Epithelial cell of proximal tubule (primary cell): ENCODE data around the gene TPRN. TPM values are rescaled to one million over a fixed set of nuclear protein-coding genes. Genes with fewer than 3 reads are reported as not detected.

Experiments
- DNase-seq: peaks from one replicate; pipeline ENCODE4 v3.0.0-alpha.2; 2011; ENCODE audit warnings: low read depth
- H3K4me3 ChIP-seq: 2 replicates; pipeline ENCODE4 v1.5.1; 2011; ENCODE audit warnings: low read depth, mild to moderate bottlenecking, low read length
- CTCF ChIP-seq: conservative IDR thresholded peaks from 2 replicates; pipeline ENCODE4 v1.5.1; 2012; ENCODE audit warnings: low read depth, mild to moderate bottlenecking, low read length
- total RNA-seq: library from RNA; depleted of rRNA; stranded (reverse); fragments of >200 nt; gene quantifications from 2 replicates; pipeline ENCODE4 v1.2.3, GENCODE V29; 2015

Gene TPRN
- total RNA-seq, 1 donor from 2014 or later: 10.5 TPM

- TF ChIP-seq CTCF: no peak
- no peak overlapping the region for H3K4me3 ChIP-seq
- DNase-seq: no peak
Measured at GRCh38 chr9:137149363-137149762, 51.2 kb downstream of the TPRN start.

DNA sequence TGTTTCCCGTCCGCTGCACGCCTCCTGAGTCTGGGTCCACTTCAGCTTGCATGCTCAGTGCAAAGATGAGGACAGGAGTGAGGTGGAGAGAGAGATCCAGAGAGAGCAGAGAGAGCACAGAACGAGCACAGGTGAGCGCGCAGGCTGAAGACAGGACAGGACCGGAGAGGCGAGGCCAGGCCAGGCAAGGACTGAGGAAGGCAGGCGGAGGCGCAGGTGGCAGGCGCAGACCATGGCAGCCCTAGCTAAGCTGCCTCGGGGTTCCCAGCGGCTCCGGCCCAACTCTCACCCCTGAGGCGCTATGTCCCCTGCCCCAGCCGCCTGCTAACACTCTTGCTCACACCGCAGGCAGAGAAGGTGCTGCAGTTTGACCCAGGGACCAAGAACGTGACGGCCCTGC, 51.9 kb downstream of the TPRN start:
- DNase-seq: no peak
- no peak for TF ChIP-seq CTCF
- H3K4me3 ChIP-seq: no peak overlapping the region

DNA sequence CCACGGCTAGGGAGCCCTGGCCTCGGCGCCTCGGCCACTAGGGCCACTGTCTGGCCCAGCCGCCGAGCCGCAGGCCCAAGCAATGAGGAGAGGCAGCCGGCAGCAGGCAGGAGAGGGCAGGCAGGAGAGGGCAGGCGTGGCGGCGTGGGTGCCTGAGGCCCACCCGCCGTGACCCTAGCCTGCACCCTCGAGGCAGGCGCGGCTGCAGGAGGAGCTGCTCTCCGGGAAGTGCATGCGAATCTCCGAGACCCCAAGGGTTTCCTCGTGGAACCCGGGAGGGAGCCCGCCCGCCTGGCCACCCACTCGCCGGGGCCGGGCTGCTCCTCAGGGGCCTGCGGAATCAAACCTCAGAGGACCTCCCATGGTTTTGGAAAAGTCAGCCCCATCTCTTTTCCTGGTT, 52.3 kb downstream of the TPRN start:
- TF ChIP-seq CTCF: no peak
- H3K4me3 ChIP-seq: no peak overlapping the region
- DNase-seq: no peak

GRCh38 chr9:137147793-137148160, 52.8 kb downstream of the TPRN start:
- H3K4me3 ChIP-seq: no peak overlapping the region
- DNase-seq: no peak
- TF ChIP-seq CTCF: no peak

DNA sequence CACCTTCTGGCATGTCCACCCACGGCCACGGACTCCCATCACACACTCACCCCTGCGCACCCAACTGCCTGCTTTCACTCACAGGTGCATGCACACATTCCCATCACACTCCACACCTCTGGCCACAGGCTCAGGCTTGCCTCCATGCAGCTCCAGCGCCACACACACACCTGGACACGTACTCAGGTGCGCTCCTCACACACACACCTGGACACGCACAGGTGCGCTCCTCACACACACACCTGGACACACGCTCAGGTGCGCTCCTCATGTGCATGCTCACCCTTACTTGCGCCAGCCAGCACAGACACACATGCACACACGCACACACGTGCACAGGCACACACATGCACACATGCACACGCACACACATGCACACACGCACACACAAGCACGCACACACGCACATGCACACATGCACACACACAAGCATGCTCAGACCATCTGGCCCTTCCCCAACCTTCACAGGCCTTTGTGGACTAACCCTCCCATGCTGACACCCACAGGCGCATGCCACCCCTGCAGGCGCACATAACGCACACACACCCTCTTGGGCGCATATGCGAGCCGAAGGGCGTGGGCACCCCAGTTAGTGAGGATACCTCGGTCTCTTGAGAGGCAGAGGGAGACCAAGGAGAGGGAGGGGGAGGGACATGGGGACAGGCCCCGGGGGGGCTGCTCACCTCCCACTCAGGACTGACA, 53.3 kb downstream of the TPRN start:
- H3K4me3 ChIP-seq: no peak overlapping the region
- no peak for TF ChIP-seq CTCF
- DNase-seq: no peak

DNA sequence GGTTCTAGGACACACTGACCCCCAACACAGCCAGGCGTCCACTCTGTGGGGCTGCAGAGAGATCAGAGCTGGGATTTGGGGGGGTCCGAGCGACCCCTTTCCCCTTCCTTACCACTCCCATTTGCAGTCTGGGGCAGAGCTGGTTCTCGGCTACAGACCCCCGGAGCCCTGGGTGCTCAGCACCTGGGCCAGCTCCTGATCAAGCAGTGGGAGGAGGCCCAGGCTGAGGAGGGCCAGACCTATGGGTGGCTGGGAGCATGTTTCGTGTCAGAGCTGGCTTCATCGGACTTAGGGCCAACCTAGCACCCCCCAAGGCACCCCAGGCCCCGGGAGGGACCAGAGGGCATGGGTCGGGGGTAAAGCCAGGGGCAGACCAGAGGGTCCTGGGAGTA, 54.0 kb downstream of the TPRN start:
- DNase-seq: no peak

More for the DNA sequence above, 54.0 kb downstream of the TPRN start:
- no peak overlapping the region for H3K4me3 ChIP-seq
- no peak for TF ChIP-seq CTCF
